Measurements from ENCODE around the gene WNT11.

DNA sequence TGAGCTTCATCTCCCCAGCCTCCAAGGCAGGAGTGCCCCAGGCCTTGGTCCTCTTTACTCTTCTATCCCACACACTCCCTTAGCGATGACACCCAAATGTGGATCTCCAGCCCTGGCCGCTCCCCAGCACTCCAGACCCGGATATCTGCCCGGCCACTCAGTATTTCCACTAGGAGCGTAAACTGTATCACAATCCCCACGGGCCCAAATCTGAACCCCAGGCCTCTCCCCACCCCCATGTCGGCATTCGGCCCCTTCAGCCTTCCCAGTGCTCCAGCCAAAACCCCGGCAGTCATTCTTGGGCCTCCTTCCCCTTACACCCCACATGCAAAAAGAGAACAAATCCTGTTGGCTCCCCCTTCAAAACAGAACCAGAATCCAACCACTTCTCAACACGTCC, 20.8 kb downstream of the WNT11 start:
- no peak for TF ChIP-seq CTCF (IDR thresholded peaks at IDR 0.05)
- no peak for TF ChIP-seq MAX (IDR thresholded peaks at IDR 0.05; ENCODE audit: low read depth)
- TF ChIP-seq CHD2 (IDR thresholded peaks at IDR 0.05; ENCODE audit: low read length, partially characterized antibody), result no peak
- TF ChIP-seq TAF1 (IDR thresholded peaks at IDR 0.05; ENCODE audit: borderline replicate concordance, low read depth, low read length), result no peak
- TF ChIP-seq POLR2AphosphoS5 (IDR thresholded peaks at IDR 0.05; ENCODE audit: low read depth, low read length), result no peak
- no peak for TF ChIP-seq GABPA (IDR thresholded peaks at IDR 0.05; ENCODE audit: low read depth)
- no peak for TF ChIP-seq RCOR1 (IDR thresholded peaks at IDR 0.05; ENCODE audit: low read length)
- TF ChIP-seq SMC3 (IDR thresholded peaks at IDR 0.05; ENCODE audit: low read depth, low read length), result no peak
- TF ChIP-seq, protein P1, sequence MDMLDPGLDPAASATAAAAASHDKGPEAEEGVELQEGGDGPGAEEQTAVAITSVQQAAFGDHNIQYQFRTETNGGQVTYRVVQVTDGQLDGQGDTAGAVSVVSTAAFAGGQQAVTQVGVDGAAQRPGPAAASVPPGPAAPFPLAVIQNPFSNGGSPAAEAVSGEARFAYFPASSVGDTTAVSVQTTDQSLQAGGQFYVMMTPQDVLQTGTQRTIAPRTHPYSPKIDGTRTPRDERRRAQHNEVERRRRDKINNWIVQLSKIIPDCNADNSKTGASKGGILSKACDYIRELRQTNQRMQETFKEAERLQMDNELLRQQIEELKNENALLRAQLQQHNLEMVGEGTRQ (IDR thresholded peaks at IDR 0.05; ENCODE audit: borderline replicate concordance, low read depth, low read length), result no peak
